NB4 (cell line): Measurements from ENCODE around the gene PAPPA2.

Experiments used
- DNase-seq: peaks from one replicate; pipeline ENCODE4 v3.0.0; 2010; ENCODE audit warnings: low read depth
- H3K4me3 ChIP-seq: one replicate; pipeline ENCODE4 v1.5.1; 2011; ENCODE audit warnings: mild to moderate bottlenecking, low read depth, low read length, moderate library complexity
- CTCF ChIP-seq: IDR thresholded peaks from one replicate; pipeline ENCODE4 v1.5.1; 2012; ENCODE audit warnings: low read depth, low read length
- MAX ChIP-seq: IDR thresholded peaks from 2 replicates; pipeline ENCODE4 v1.6.1; 2011; ENCODE audit warnings: low read depth, low read length
- MYC ChIP-seq: IDR thresholded peaks from 2 replicates; pipeline ENCODE4 v1.6.1; 2011; ENCODE audit warnings: low read depth, low read length
- POLR2A ChIP-seq: IDR thresholded peaks from 2 replicates; pipeline ENCODE4 v1.6.1; 2011; ENCODE audit warnings: mild to moderate bottlenecking; ENCODE audit not compliant: insufficient read length; ENCODE audit errors: extremely low read depth

The PAPPA2 gene

GRCh38 chr1:176849281-176849680 is 386.3 kb downstream of the PAPPA2 start:
- TF ChIP-seq MAX (no peak), POLR2A (no peak), MYC (no peak), CTCF (no peak)
- no peak overlapping the region for H3K4me3 ChIP-seq
- DNase-seq, result no peak

DNA sequence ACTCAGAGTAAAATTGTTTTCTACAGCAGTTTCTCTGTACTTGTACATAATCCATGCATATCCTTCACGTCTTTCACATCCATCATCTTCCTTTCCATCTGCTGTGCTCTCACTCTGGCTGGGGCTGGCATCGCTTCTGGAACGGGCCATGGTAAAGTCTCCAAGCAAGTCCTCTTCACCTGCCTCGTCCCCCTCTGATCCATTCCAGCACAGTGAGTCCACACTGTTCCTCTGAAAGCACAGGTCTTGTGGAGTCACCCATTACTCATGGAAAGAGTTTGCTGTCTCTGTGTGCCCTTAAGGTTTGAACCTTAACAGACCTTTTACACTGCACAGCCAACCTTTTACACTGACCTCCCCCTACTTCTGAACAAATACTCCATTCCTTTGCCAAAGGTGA is 387.9 kb downstream of the PAPPA2 start:
- TF ChIP-seq MAX (no peak), MYC (no peak), POLR2A (no peak), CTCF (no peak)
- no peak overlapping the region for H3K4me3 ChIP-seq
- no peak for DNase-seq

DNA sequence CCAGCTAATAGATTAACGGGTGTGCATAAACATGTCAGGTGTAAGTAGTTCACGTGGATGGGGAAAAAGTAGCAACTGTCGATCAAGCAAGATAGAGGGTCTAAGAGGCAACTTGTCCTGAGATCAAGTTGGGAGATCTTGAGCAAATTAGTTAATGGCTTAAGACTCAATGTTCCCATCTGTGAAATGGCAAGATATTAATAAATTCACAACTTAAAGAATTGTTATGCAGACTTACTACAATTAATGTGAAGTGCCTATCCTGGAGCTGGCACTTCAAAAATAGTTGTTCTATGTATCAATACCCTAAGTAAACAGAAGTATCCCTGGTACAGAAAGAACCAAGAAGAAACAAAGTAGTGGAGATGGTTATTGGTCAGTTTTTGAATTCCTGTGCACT is 389.1 kb downstream of the PAPPA2 start:
- H3K4me3 ChIP-seq, result no peak overlapping the region
- TF ChIP-seq MYC (no peak), MAX (no peak), CTCF (no peak), POLR2A (no peak)
- no peak for DNase-seq

GRCh38 chr1:176853503-176853902 is 390.5 kb downstream of the PAPPA2 start:
- no peak for DNase-seq
- TF ChIP-seq CTCF, result no peak
- no peak for TF ChIP-seq POLR2A
- TF ChIP-seq MAX, result no peak
- TF ChIP-seq MYC, result no peak
- no peak overlapping the region for H3K4me3 ChIP-seq

DNA sequence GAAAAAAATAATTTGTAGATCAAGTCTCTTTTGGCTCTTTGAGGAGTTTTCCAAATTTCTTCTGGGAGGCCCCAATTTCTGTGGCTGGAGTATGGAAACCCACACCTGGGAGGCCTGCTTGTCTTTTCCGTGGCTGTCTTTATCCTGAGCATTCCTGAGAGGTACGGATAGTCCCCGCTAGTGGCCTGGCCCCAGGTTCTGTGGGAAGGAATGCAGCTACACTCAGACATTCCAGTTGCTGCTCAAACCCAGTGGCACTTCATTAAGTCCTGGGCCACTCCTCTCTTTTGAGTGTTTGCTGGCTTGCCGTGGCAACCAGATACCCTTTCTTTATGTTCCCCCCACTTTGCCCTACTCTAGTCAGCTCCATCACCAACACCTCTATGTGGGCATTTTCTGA is 391.1 kb downstream of the PAPPA2 start:
- TF ChIP-seq MAX (no peak), CTCF (no peak), POLR2A (no peak), MYC (no peak)

More for the DNA sequence above, 391.1 kb downstream of the PAPPA2 start:
- no peak for DNase-seq
- no peak overlapping the region for H3K4me3 ChIP-seq
